ENCODE data around the gene SETD9.

Gene SETD9

GRCh38 chr5:56871777-56872176 lies 37.6 kb upstream of the SETD9 start:
- no peaks in the 10 kb centered on the region for H3K27me3 ChIP-seq (ENCODE audit: insufficient read depth, poor library complexity, severe bottlenecking)
- no peak overlapping the region for H3K4me3 ChIP-seq (replicated peaks; ENCODE audit: insufficient read depth, low read length)
- TF ChIP-seq, protein P1, sequence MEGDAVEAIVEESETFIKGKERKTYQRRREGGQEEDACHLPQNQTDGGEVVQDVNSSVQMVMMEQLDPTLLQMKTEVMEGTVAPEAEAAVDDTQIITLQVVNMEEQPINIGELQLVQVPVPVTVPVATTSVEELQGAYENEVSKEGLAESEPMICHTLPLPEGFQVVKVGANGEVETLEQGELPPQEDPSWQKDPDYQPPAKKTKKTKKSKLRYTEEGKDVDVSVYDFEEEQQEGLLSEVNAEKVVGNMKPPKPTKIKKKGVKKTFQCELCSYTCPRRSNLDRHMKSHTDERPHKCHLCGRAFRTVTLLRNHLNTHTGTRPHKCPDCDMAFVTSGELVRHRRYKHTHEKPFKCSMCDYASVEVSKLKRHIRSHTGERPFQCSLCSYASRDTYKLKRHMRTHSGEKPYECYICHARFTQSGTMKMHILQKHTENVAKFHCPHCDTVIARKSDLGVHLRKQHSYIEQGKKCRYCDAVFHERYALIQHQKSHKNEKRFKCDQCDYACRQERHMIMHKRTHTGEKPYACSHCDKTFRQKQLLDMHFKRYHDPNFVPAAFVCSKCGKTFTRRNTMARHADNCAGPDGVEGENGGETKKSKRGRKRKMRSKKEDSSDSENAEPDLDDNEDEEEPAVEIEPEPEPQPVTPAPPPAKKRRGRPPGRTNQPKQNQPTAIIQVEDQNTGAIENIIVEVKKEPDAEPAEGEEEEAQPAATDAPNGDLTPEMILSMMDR (IDR thresholded peaks at IDR 0.05; ENCODE audit: insufficient read depth, low read length): no peak
- no peak for TF ChIP-seq SPI1 (IDR thresholded peaks at IDR 0.05; ENCODE audit: borderline replicate concordance, low read depth)
- TF ChIP-seq POLR2AphosphoS5 (IDR thresholded peaks at IDR 0.05; ENCODE audit: low read depth): no peak
- TF ChIP-seq GABPA (IDR thresholded peaks at IDR 0.05; ENCODE audit: low read depth): no peak
- TF ChIP-seq REST (IDR thresholded peaks at IDR 0.05; ENCODE audit: insufficient replicate concordance, low read depth): no peak
- DNase-seq (ENCODE audit: low read depth in 1 of 2, low spot score in 1 of 2): no peak
- no peak overlapping the region for H3K27ac ChIP-seq (replicated peaks)

GRCh38 chr5:56873056-56873455 lies 36.3 kb upstream of the SETD9 start:
- H3K4me3 ChIP-seq (replicated peaks; ENCODE audit: insufficient read depth, low read length): no peak overlapping the region
- H3K27ac ChIP-seq (replicated peaks): no peak overlapping the region
- no peaks in the 10 kb centered on the region for H3K27me3 ChIP-seq (ENCODE audit: insufficient read depth, poor library complexity, severe bottlenecking)
- TF ChIP-seq SPI1 (IDR thresholded peaks at IDR 0.05; ENCODE audit: borderline replicate concordance, low read depth): no peak
- TF ChIP-seq POLR2AphosphoS5 (IDR thresholded peaks at IDR 0.05; ENCODE audit: low read depth): no peak
- no peak for TF ChIP-seq GABPA (IDR thresholded peaks at IDR 0.05; ENCODE audit: low read depth)
- TF ChIP-seq REST (IDR thresholded peaks at IDR 0.05; ENCODE audit: insufficient replicate concordance, low read depth): no peak
- TF ChIP-seq, protein P1 (IDR thresholded peaks at IDR 0.05; ENCODE audit: insufficient read depth, low read length): no peak
- no peak for DNase-seq (ENCODE audit: low read depth in 1 of 2, low spot score in 1 of 2)

GRCh38 chr5:56876327-56876726 lies 33.1 kb upstream of the SETD9 start:
- DNase-seq (ENCODE audit: low read depth in 1 of 2, low spot score in 1 of 2): peak in 1 of 2 experiments; percentile 7

More at GRCh38 chr5:56876327-56876726, 33.1 kb upstream of the SETD9 start:
- H3K27ac ChIP-seq (replicated peaks): no peak overlapping the region
- no peak overlapping the region for H3K4me3 ChIP-seq (replicated peaks; ENCODE audit: insufficient read depth, low read length)
- no peaks in the 10 kb centered on the region for H3K27me3 ChIP-seq (ENCODE audit: insufficient read depth, poor library complexity, severe bottlenecking)
- TF ChIP-seq POLR2AphosphoS5 (IDR thresholded peaks at IDR 0.05; ENCODE audit: low read depth): no peak
- no peak for TF ChIP-seq SPI1 (IDR thresholded peaks at IDR 0.05; ENCODE audit: borderline replicate concordance, low read depth)
- TF ChIP-seq, protein P1 (IDR thresholded peaks at IDR 0.05; ENCODE audit: insufficient read depth, low read length): no peak
- no peak for TF ChIP-seq GABPA (IDR thresholded peaks at IDR 0.05; ENCODE audit: low read depth)
- no peak for TF ChIP-seq REST (IDR thresholded peaks at IDR 0.05; ENCODE audit: insufficient replicate concordance, low read depth)
